ENCODE measurements around the gene CSNK1G2.

CSNK1G2 gene

GRCh38 chr19:2011169-2011568, 70.2 kb downstream of the CSNK1G2 start:
- H3K27ac ChIP-seq, result no peak overlapping the region
- TF ChIP-seq CTCF (IDR thresholded peaks at IDR 0.05) (no peak), ZFX (IDR thresholded peaks at IDR 0.05; ENCODE audit: borderline replicate concordance) (no peak)

- H3K27ac ChIP-seq, result peak overlapping the region; percentile 17; the same call in 1 of the 2 replicates
- TF ChIP-seq CTCF (IDR thresholded peaks at IDR 0.05), result no peak
- no peak for TF ChIP-seq ZFX (IDR thresholded peaks at IDR 0.05; ENCODE audit: borderline replicate concordance)
Observed at GRCh38 chr19:2012941-2013682, 72.1 kb downstream of the CSNK1G2 start.

DNA sequence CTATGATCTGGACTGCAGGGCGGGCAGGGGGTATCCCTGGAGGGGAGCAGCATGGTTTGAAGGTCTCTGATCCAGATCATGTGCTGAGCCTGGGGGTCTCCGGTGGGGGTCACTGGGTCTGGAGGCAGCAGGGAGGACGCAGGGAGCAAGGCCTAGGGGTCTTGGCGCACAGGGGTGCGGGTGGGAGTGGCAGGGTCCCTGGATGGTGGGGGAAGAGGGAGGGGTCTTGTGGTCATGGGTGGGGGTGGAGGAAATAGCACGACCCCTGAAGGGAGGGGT, 72.7 kb downstream of the CSNK1G2 start:
- TF ChIP-seq ZFX (IDR thresholded peaks at IDR 0.05; ENCODE audit: borderline replicate concordance) (no peak), CTCF (IDR thresholded peaks at IDR 0.05) (no peak)
- H3K27ac ChIP-seq, result 0 out of 2 replicates have a peak overlapping the region, but pooled peaks have one; percentile 17

DNA sequence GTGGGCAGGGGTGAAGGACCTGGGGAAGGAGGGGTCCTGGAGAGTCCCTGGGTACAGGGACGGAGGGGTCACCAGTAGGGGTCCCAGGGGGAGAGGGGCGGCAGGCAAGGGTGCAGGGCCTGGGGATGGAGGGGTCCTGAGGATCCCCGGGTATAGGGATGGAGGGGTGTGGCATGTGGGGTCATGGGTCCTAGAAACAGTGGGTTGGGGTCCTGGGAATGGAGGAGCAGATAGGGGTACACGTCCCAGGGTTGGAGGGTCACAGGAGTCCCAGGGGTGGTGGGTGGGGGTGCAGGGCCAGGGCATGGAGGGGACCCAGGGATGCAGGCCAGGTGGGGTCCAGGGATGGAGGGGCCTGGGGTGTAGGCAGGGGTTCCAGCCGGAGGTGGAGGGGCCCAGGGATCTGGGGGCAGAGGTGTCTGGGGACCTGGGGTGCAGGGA, 73.2 kb downstream of the CSNK1G2 start:
- TF ChIP-seq CTCF (IDR thresholded peaks at IDR 0.05) (no peak), ZFX (IDR thresholded peaks at IDR 0.05; ENCODE audit: borderline replicate concordance) (no peak)
- peak overlapping the region; percentile 78 for H3K27ac ChIP-seq

DNA sequence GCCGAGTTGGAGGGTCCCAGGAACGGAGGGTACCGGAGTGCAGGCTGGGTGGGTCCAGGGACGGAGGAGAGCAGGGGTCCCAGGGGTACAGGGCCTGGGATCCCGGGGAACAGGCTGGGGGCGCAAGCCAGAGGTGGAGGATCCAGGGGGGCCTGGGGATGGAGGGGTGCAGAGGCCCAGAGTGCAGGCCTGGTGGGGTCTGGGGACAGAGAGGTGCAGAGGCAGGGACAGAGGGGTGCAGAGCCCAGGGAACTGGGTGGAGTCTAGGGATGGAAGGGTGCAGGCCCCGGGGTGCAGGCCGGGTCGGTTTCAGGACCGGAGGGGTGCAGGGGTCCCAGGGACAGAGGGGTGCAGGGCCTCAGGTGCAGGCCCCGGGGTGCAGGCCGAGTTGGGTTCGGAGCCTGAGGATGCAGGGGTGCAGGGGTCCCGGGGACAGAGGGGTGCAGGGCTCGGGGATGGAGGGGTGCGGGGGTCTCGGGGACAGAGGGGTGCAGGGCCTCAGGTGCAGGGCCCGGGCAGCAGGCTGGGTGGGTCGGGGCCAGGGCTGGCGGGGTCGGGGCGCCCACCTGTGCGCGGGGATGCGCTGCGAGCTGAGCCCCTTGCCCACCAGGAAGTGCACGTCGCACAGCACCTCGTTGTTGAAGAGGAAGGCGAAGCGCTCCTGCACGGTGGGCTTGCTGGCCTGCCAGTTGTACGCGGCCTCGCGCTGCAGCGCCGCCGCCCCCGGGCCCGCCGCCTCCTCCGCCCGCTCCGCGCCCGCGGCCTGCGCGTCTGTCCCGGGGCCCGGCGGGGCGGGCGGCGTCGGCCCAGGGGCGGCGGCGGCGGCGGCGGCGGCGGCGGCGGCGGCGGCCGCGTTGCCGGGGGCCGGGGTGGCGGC, 74.0 kb downstream of the CSNK1G2 start:
- H3K27ac ChIP-seq, result peak overlapping the region; percentile 78
- TF ChIP-seq ZFX (IDR thresholded peaks at IDR 0.05; ENCODE audit: borderline replicate concordance), result no peak
- no peak for TF ChIP-seq CTCF (IDR thresholded peaks at IDR 0.05)

DNA sequence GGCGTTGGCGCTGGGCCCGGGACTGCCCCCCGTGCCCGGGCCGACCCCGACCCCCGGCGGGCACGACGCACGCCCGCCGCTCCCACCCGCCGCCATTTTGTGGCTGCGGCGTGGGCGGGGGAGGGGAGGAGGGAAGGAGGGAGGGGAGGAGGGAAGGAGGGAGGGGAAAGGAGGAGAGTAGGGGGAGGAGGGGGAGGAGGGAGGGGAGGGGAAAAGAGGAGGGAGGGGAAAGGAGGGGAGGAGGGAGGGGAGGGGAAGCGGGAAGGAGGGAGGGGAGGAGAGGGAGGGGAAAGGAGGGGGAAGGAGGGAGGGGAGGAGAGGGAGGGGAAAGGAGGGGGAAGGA, 74.6 kb downstream of the CSNK1G2 start, which contains the start of gene BTBD2:
BTBD2 (minus strand) TSS at position 107 of the 343 bp plus-strand sequence; CDS start at position 96, 11 bp downstream.
- TF ChIP-seq CTCF (IDR thresholded peaks at IDR 0.05), result no peak
- no peak for TF ChIP-seq ZFX (IDR thresholded peaks at IDR 0.05; ENCODE audit: borderline replicate concordance)

More for the DNA sequence above, 74.6 kb downstream of the CSNK1G2 start, which contains the start of gene BTBD2:
- H3K27ac ChIP-seq, result peak within 1 kb of the TSS; percentile 78
